ENCODE results near the gene KIAA1549.

- TF ChIP-seq EZH2phosphoT487 (conservative IDR thresholded peaks at IDR 0.05; ENCODE audit: low read length): no peak
- no peak for TF ChIP-seq CTCF (IDR thresholded peaks at IDR 0.05; ENCODE audit: insufficient read depth, low read length, poor library complexity, severe bottlenecking)
Measured at GRCh38 chr7:138918176-138918575, 63.0 kb downstream of the KIAA1549 start.
